GM18519 (cell line): ENCODE measurements around the gene DMBX1.

ENCODE experiments used
- ATAC-seq: cut with Tn5 transposase; IDR thresholded peaks from one replicate; pipeline ENCODE4 v1.9.1; 2021; ENCODE audit warnings: mild to moderate bottlenecking, moderate library complexity; ENCODE audit not compliant: unreplicated experiment, low FRiP score

The DMBX1 gene

DNA sequence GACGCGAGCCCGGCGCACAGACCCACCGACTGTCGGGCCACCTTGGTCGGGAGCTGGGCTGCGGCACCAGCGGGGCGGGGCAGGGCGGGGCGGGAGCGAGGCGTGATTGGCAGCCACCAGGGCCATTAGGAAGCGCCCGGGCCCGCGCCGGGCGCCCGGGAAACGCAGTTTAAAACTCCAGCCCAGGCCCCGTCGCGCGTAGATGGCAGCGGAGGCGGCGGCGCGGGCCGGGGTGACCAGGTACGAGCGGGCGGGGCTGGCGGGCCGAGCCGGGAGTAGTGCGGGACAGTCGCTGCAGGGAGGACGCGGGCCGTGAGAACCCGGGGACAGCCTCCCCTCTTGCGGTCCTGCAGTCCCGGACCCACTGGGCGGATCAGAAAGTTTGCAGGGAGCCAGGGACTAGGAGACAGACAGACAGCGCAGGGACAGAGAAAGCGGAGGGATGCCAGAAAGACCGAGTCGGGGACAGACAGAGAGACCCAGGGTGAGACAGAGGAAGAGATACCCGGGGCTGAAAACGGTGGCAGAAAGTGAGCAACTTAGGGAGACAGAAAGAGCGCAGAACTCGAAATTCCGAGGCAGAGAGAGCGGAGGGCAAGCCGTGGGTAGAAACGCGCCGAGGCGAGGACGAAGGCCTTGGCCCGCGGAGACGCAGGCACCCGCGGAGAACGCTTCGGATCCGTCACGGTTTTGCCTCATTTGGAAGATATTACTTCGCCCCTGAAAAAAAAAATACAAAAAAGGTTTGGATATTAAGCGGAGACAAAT is at the start of gene DMBX1:
Gene DMBX1 (plus strand): TSS at position 199 of the 768 bp plus-strand sequence. CDS start 17,175 bp downstream, outside the sequence.
- ATAC-seq, result no peak

GRCh38 chr1:46440478-46440877 is 49.2 kb upstream of the DMBX1 start:
- ATAC-seq, result no peak

DNA sequence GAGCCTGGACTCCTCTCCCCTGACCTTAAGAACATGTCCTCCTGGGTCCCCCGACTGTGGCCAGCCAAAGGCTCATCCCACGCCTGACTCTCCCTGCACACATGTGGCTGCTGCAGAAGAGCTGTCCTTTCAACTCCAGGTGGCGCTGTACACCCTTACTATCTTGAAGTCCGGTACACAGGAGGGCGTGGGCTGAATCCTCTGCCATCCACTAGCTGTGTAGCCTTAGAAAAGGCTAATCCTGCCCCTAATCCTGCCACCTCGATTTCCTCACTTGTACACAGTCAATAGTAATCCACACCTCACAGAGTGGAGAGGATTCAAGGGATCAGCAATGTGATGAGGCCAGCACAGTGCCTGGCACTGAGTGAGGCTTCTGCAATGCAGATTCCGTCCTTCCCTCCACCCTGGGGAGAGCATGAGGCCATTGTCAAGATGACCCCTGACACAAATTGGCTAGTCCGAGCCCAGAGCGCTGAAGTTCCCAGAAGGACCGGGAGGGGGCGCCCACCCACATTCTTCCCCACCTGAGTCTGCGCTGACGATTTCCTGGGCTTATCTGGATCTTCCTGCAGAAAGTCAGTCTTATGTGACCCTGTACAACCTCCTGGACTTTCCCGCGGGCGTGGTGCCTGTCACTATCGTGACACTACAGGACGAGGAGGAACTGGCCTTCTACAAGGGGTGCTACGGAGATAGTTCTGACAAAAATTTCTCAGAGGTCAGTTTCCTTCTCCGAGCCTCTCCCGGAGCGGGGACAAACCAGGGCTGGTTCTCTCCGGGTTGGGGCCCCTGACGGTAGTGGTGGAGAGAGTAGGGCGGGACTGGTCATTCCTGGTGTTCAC is 47.1 kb upstream of the DMBX1 start:
- peak; percentile 48 for ATAC-seq

- ATAC-seq, result no peak
These were observed 45.2 kb upstream of the DMBX1 start for GRCh38 chr1:46444466-46444865.

GRCh38 chr1:46445773-46446256 is 43.8 kb upstream of the DMBX1 start:
- ATAC-seq, result no peak

DNA sequence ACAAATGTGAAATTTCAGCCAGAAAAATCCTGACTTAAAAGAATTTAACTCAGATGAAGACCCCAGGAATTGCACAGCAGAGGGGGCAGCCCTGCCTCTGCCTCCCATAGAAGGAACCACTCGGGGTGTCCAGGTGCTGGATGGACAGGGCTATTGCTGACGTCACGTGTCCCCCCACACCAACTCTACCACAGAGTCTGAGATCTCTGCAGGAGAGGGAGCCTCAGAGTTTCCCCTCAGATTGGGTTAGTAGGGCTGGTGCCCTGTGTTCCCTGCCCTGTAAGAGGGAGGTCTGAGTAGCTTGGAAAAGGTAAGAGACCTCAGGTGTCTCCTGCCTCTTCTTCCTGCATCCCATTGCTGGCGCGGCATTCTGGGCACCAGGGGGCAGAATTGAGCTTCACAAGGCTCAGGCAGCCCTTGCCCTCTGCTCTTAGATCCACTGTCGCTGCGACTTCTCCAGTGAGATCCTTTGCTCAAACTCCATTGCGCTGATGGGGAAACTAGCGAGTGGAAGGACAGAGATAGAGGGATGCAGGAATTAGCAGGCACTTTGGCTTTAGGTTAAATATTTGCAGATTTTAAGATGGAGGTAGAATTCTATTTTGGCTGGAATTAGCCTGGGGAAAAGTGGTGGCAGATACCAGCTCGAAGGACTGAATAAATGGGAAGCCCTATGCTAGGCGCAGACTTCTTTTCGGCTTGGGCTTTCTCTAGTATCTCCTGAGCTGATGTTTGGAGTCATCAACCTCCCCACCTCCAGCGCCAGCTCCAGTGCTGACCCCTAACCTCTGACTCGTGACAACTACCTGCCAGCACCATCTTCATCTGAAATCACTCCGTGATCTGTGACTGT is 42.8 kb upstream of the DMBX1 start:
- ATAC-seq, result no peak

- ATAC-seq, result no peak
These were observed 42.0 kb upstream of the DMBX1 start for GRCh38 chr1:46447499-46448108.

DNA sequence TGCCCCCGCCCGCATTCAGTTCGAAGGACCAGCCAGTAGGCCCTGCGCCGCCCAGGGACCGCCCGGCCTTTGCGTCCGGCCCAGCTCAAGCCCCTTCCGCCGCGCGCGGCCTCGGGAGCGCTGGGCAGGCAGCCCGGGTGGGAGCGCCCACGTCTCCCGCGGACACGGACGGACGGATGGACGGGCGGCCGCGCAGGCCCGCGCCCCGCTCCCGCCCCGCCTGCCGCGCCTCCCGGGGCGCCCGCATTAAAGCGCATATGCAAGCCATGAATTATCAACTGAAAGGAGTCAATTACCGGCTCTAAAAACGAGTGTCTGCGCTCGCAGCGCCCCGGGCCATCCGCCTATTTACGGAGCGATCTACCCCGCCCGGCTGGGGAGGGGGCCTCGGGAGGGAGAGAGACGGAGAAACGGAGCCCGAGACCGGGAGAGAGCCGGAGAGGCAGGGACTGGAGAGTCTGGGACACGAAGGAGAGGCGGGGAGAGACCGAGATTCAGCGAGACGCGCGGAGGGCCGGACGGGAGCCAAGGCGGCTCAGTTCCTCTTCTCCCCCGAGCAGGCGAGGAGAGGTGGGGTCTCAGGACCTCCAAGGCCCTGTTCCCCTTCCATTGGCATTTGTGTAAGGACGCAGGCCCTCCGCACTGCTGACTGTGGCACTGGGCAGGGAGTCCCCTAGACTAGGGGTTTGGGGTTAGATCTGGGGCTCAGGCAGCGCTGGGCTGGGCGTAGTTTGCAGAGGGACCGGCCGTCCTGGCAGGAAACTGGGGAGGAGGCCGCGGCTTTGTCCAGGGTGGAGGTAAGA is 41.3 kb upstream of the DMBX1 start:
- no peak for ATAC-seq

DNA sequence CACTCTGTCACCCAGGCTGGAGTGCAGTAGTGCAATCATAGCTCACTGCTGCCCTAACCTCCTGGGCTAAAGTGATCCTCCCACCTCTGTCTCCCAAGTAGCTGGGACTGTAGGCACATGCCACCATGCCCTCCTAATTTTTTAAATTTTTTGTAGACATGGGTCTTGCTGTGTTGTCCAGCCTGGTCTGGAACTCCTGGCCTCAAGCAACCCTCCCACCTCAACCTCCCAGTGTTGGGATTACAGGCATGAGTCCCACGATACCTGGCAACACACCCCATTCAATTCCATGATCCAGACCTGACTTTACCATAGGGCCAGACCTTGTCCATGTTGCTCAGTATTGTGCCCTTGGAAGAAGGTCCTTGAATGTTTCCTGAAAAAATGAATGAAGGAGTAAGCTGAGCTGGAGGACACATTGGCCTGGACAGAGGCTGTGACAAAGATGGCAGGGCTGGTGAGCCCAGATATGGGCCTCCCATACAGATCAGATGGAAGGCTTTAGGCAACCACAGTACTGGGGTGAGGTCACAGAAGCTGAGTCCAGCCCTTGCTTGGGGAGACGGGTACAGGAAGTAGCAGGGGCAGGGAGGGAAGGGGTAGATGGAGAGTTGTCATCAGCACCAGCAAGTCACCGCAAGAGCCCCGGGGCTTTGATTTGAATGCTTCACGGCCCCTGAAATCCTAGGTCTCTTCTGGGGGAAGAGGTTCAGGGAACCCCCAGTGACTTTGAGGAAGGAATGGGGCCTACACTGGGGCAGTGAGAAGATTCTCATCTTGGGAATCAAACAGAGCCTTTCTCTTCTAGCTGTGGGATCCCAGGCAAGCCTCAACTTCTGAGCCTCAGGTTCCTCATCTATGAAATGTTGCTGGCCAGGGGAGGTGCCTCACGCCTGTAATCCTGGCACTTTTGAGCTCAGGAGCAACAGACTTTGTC is 40.1 kb upstream of the DMBX1 start:
- ATAC-seq, result no peak

GRCh38 chr1:46450160-46450517 is 39.5 kb upstream of the DMBX1 start:
- no peak for ATAC-seq

DNA sequence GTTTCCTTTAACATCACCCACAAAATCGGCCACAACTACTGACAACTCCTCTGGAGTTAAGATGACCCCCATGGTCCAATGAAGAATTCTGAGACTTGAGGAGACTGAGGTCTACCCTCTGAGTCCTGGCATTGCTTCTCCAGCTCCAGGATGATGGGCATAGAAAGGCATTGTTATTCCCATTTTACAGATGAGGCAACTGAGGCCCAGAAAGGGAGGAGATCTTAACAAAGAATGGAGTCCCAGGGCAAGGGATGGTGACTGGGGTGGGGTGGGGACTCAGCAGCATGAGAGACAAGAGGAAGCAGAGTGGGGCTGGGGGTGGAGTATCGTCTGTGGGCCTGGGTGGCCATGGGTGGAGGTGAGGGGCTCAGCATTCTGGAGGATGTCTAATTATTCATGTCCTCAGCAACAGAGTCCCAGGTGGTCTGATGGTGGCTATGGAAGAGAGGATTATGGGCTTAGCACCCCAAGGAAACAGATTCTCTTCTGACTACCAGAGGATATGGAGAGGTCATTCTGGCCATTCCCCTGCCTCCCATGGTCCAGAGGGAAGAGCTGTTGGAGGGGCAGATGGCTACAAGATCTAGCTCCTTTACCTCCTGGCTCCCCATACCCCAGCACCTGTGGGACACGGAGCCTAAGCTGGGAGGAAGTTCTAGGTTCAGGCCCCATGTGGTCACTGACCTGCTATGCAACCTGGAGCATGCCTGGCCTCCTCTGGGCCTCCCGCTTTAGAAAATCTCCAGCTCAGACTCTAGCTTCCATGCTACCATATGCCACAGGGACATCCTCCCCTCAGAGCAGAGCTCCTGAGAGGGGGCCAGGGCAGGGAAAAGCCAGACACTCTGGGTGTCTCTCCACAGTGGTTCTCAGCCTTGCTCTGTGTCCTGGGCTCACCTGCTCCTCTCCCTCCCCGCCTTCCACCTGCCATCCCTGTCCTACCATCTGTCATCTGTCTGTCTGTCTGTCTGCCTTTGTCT is 37.4 kb upstream of the DMBX1 start:
- no peak for ATAC-seq

DNA sequence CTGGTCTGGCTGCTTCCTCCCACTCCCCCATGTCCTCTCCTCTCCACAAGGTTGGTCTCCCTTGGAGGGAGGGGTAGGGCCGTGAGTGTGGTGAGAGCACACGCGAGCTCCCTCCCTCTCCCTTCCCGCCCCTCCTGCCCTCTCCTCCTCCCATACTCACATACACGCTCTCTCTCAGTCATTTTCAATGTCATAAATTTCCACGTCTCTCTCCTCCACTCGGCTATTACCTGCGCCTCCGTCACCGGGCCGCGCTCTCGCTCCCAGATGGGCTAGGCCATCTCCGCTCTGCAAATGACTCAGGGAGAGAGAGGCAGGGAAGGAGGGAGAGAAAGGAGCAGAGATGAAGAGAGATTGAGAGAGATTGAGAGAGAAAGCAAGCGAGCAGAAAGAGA is 36.7 kb upstream of the DMBX1 start:
- ATAC-seq, result no peak

DNA sequence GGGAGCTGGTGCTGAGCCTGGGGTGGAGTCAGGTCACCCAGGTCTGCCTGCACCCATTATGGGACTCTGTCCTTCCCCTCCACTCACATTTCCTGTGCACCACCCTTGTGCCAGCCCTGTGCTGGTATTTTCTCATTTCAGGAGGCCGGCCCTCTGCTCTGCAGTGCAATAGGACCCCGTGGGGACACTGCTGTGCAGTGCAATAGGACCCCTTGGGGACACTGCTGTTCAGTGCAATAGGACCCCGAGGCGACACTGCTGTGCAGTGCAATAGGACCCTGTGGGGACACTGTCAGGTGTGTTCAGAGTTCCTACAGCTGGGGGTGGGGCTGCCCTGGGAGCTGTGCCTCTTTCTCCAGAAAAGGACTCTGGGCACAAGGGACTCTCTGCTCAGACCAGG is 36.2 kb upstream of the DMBX1 start:
- ATAC-seq, result no peak

DNA sequence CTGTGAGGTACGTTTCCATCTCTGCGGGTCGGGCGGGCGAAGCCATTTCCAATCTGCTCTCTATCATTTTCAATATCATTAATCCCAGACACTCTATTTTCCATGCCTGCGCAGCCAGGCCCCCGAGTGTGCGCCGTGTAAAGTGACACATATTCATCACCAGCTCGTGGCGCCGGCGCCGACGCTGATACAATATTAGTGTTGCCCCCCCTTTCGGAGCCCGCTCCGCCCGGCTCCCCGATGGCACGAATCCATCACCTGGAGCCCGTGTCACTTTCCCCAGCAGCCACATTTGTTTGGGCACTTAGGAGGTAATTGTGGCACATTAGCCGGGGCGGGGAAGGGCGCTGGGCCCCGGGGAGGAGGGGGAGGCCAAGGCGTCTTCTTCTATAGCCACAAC is 33.7 kb upstream of the DMBX1 start:
- no peak for ATAC-seq

- no peak for ATAC-seq
These were observed 33.1 kb upstream of the DMBX1 start for GRCh38 chr1:46456411-46456963.

DNA sequence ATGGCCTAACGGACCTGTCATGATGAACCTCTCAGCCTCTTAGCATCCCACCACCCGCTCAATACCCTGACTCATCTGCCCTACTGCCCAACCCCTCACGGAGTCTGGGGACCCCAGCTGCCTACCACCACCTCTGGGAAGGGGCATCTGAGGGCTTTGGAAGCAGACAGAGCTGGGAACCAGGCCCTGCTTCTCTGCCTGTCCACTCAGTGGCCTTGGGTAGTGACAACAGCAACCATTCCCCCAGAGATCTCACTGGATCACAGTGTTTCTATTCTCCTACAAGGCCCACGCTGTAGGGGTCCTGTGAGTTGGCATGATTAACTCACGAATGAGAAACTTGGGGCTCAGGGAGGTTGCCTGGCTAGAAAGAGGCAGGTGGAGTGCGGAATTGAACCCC is 32.5 kb upstream of the DMBX1 start:
- no peak for ATAC-seq

DNA sequence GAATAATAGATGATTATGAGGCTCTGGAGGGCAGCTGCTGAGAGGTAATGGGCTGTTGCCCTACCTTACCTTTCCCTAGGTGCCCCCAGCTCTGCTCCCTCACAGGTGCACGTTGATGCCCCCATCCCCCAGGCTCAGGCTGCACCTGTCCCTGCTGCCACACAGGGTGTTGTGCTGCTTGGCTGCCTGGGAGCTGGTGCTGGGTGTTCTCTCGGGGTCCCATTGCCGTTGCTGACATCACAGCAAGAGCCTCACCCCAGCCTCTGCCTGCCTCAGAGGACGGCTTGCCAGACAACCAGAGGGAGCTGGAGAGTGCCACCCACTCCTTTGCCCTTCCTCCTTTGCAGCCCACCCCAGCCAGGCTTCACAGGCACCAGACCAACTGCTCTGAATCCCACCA is 31.4 kb upstream of the DMBX1 start:
- ATAC-seq, result no peak
